SK-N-MC (cell line): ENCODE measurements around the gene PRDM16.

ENCODE experiments used
- DNase-seq: peaks from one replicate; pipeline ENCODE4 v3.0.0-alpha.2; 2011; ENCODE audit warnings: low read depth, low spot score
- H3K27ac ChIP-seq: fragments of 200-600 bp; sonication (generic); 2 replicates; pipeline ENCODE4 v1.5.1; 2016; ENCODE audit warnings: mixed run types
- H3K36me3 ChIP-seq: fragments of 200-600 bp; sonication (generic); 2 replicates; pipeline ENCODE4 v1.6.1; 2017; ENCODE audit warnings: antibody characterized with exemption, low read length, mixed read lengths; ENCODE audit not compliant: insufficient read depth
- H3K4me3 ChIP-seq: fragments of 200-600 bp; sonication (generic); 2 replicates; pipeline ENCODE4 v1.5.1; 2016
- H3K9ac ChIP-seq: fragments of 200-600 bp; sonication (generic); 2 replicates; pipeline ENCODE4 v1.8.0; 2017; ENCODE audit warnings: mixed run types, mixed read lengths; ENCODE audit not compliant: insufficient read length
- H3K9me3 ChIP-seq: fragments of 200-600 bp; sonication (generic); 2 replicates; pipeline ENCODE4 v1.6.1; 2017; ENCODE audit warnings: low read depth, mild to moderate bottlenecking, antibody characterized with exemption, low read length, moderate library complexity, mixed read lengths
- EZH2 ChIP-seq: fragments of 200-600 bp; sonication (generic); IDR thresholded peaks from one replicate; pipeline ENCODE4 v1.6.1; 2017; ENCODE audit warnings: antibody characterized with exemption
- FOXP2 ChIP-seq: optimal IDR thresholded peaks from 2 replicates; pipeline ENCODE3; 2011; ENCODE audit warnings: mild to moderate bottlenecking, moderate library complexity; ENCODE audit not compliant: insufficient read depth; ENCODE audit errors: extremely low read length, control extremely low read depth
- POLR2AphosphoS5 ChIP-seq: IDR thresholded peaks from 2 replicates; pipeline ENCODE4 v1.6.1; 2012; ENCODE audit warnings: mild to moderate bottlenecking, low read depth, low read length, borderline replicate concordance

The PRDM16 gene

DNA sequence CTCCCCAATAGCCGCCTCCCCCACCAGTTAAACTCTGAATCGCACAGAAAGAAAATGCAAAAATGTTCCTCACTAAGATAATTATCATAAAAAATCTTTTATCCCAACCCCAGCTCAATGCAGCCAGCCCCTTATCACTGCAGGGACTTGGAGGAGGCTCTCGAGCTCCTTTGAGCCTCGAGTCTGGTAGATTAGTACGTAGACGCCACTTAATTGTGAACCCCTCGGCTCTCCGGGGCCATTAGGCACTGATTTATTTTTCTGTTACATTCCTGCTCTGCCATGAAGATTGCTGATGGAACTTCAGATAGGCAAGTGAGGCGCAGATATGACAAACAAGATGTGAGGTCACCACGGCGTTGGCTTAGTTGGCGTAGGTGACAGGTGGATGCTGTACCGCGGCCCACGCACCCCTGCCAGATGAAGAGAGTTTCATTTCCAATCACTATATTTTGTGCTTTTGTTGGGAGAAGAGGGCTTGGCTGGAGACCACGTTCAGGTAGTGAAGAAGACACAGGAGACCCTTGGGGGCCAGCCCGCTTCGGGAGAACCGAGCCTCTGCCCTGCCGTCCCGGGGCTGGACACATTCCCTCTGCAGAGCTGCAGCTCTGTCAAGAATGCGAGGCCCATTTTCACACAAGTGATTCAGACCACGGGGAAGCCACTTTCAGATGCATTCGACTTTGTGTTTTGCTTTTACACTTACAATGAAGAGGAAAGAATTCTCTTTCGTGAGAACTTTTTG, 329.6 kb downstream of the PRDM16 start:
- H3K36me3 ChIP-seq, result no peaks in the 10 kb centered on the region
- H3K4me3 ChIP-seq, result no peak overlapping the region
- no peaks in the 10 kb centered on the region for H3K9me3 ChIP-seq
- no peak overlapping the region for H3K9ac ChIP-seq
- no peak for DNase-seq
- TF ChIP-seq FOXP2 (no peak), POLR2AphosphoS5 (no peak), EZH2 (no peak)
- H3K27ac ChIP-seq, result no peak overlapping the region

DNA sequence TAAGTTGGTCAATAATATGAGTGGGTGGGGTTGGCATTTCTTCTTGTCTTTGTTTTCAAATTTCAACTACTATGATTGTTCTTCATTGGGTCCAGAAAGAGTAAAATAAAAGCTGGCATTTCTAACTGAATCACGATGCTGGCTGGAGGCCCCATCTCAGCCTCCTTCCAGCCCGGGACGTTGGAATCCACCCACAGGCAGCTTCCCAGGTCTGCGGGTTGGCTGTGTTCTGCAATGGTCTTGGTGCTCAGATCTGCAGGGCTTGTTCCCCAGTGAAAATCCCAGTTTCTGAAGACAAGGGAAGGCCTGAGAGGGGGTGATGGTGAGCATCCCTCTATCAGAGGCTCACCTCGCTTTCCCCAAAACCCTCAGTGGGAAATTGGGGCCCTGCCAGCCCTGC, 330.7 kb downstream of the PRDM16 start:
- Histone ChIP-seq H3K36me3 (no peaks in the 10 kb centered on the region), H3K27ac (no peak overlapping the region), H3K9me3 (no peaks in the 10 kb centered on the region), H3K9ac (no peak overlapping the region), H3K4me3 (no peak overlapping the region)
- TF ChIP-seq POLR2AphosphoS5 (no peak), EZH2 (no peak), FOXP2 (no peak)
- no peak for DNase-seq

DNA sequence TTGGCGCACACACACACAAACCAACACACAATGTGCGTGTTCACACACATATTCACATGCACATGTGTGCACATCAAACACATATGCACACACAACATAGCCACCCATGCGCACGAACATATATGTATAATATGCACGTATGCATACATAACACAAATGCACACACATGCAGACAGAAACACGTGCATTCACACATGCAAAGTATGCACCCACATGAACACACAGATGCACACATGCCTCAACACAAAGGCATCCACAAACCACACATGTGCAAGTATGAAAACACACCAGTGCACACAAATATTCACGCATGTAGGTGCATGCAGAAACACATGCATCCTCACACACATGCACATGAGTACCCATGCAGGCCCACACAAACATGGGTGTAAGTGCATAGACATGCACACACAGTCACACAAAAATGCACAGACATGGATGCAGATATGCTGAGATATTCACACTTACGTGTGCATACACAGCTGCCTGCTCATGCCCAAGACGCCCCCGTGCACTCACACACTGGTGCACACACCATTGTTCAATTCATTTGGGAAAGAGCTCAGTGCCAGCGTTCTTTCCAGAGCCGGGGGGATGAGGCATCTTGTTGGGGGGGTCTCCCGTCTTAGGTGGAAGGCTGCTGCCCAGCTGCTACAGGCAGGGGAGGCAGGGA, 332.7 kb downstream of the PRDM16 start:
- TF ChIP-seq POLR2AphosphoS5 (no peak), EZH2 (no peak), FOXP2 (no peak)
- H3K36me3 ChIP-seq, result no peaks in the 10 kb centered on the region
- no peak for DNase-seq
- H3K4me3 ChIP-seq, result no peak overlapping the region
- no peaks in the 10 kb centered on the region for H3K9me3 ChIP-seq
- no peak overlapping the region for H3K9ac ChIP-seq
- H3K27ac ChIP-seq, result no peak overlapping the region

DNA sequence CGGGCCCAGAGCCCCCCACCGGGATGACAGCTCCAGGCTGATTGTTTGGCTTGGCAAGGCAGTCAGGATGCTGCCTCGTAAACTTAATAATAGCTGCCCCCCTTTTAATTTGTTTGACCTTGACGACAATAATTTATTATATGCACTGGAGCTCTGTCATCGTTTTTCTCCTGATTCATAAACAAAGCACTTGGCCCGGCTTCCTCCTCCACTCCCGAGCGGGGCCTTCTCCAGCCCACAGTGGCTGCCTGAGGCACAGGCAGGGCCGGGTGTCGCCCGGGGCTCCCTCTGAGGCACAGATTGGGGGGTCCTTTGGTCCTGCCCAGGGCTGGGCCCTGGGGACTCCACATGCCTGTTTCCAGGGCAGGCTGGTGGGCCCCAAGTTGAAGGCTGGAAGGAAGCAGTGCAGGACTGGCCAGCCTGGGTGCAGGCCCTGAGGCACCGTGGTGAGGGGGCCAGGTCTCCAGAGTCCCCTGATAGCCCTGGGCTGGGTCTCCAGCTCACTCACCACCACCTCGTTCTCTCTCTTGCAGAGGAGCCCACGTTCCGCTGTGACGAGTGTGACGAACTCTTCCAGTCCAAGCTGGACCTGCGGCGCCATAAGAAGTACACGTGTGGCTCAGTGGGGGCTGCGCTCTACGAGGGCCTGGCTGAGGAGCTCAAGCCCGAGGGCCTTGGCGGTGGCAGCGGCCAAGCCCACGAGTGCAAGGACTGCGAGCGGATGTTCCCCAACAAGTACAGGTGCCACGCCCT, 333.4 kb downstream of the PRDM16 start:
- TF ChIP-seq POLR2AphosphoS5, result no peak
- TF ChIP-seq EZH2, result no peak
- TF ChIP-seq FOXP2, result no peak
- Histone ChIP-seq H3K36me3 (no peaks in the 10 kb centered on the region), H3K9ac (no peak overlapping the region), H3K9me3 (no peaks in the 10 kb centered on the region), H3K4me3 (no peak overlapping the region), H3K27ac (no peak overlapping the region)
- no peak for DNase-seq

DNA sequence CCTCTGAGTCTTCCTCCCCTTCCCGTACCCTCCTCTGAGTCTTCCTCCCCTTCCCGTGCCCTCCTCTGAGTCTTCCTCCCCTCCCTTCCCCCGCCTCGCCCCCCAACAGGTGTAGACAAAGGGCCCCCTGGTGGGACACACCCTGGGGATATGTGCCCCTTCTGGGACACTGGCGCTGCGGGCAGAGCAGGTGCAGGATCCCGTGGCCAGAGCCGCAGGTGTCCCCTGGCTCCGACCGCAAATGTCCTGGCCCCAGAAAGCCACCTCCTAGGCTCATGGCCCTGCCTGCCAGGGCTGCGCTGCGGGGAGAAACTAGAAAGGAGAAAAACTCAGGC, 334.0 kb downstream of the PRDM16 start:
- Histone ChIP-seq H3K9ac (no peak overlapping the region), H3K4me3 (no peak overlapping the region), H3K9me3 (no peaks in the 10 kb centered on the region), H3K27ac (no peak overlapping the region), H3K36me3 (no peaks in the 10 kb centered on the region)
- no peak for TF ChIP-seq FOXP2
- no peak for TF ChIP-seq POLR2AphosphoS5
- TF ChIP-seq EZH2, result no peak
- DNase-seq, result no peak

DNA sequence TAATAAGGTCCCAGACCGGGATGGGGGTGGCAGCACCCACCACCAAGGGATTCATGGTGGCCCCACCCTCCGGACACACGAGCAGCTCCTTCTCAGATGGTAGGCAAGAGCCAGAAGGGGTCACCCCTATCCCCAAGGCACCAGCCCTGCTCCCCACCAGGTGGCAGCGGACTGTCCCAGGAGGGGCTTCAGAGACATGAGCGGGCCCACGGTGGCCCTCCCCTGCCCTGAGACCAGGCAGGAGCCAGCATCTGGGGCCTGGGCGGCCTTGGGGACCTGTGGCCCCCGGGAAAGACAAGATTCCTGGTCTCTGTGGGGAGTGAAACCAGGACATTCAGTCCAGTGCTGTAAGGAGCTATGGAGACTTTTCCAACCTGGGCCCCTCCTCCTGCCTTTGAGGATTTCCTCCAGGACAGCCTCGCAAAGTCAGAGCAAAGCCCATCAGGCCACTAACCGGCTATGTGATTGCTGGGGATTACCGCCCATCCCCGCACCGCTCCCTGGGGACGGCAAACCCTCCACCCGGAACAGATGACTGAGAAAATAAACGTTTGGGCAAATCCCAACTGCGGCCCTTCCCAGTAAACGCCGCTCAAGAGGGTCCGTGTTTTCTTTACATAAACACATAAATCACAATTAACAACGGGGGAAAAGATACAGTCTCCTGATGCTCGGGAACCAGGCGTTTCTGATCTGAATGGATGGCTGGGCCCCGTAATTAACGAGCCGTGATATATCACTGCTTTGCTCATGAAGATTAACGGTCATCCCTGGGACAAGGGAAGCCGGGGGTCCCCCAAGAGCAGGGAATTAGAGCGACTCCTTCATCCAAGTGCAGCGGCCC, 334.6 kb downstream of the PRDM16 start:
- Histone ChIP-seq H3K4me3 (no peak overlapping the region), H3K9ac (no peak overlapping the region), H3K9me3 (no peaks in the 10 kb centered on the region), H3K36me3 (no peaks in the 10 kb centered on the region), H3K27ac (no peak overlapping the region)
- DNase-seq, result no peak
- peak; percentile 71 for TF ChIP-seq EZH2
- TF ChIP-seq POLR2AphosphoS5, result no peak

DNA sequence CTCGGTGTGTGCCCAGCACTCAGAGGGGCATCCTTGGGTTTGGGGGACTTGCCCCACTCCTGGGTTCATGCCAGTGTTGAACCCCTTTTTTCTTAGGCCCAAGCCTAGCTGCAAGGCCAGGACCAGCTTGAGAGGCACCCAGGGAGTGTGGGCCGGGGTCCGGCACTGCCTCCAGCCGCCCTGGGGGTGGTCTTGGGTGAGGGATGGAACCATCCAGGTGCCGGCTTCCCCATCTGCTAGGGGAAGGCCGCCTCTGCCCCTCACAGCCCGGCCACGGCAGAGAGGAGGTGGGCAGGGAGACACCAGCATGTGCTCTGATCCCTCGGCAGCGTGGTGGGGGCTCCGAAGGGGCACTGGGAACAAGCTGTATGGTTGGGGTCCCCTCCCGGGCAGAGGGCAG, 335.3 kb downstream of the PRDM16 start:
- Histone ChIP-seq H3K9me3 (no peaks in the 10 kb centered on the region), H3K27ac (no peak overlapping the region), H3K36me3 (no peaks in the 10 kb centered on the region), H3K4me3 (no peak overlapping the region), H3K9ac (no peak overlapping the region)
- TF ChIP-seq EZH2, result no peak
- TF ChIP-seq POLR2AphosphoS5, result no peak
- no peak for TF ChIP-seq FOXP2
- DNase-seq, result no peak

DNA sequence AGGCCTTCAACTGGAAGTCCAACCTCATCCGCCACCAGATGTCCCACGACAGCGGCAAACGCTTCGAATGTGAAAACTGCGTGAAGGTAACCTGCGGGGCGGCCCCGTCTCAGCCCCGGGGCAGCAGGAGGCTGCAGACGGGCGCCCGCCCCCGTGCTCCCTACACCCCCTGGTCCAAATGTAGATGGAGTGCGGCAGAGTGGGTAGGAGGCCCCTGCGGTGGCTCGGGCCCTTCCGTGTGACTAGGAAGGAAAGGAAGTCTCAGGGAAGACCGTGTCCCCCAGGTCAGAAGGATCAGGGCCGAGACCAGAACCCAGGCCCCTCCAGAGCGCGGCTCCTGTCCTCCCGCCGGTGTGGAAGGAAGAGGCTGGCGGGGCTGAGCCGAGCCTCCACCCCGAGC, 335.8 kb downstream of the PRDM16 start:
- no peak for DNase-seq
- H3K9me3 ChIP-seq, result no peaks in the 10 kb centered on the region
- H3K27ac ChIP-seq, result no peak overlapping the region
- no peak for TF ChIP-seq FOXP2
- TF ChIP-seq EZH2, result no peak
- no peak for TF ChIP-seq POLR2AphosphoS5
- H3K36me3 ChIP-seq, result no peaks in the 10 kb centered on the region
- no peak overlapping the region for H3K4me3 ChIP-seq
- H3K9ac ChIP-seq, result no peak overlapping the region
